Measurements from ENCODE around the gene SLC29A4.

SLC29A4 gene

GRCh38 chr7:5348134-5349004 lies 65.6 kb downstream of the SLC29A4 start:
- H3K4me3 ChIP-seq (ENCODE audit: low read length), result no peak overlapping the region
- no peak for DNase-seq (ENCODE audit: low read depth, low spot score)

GRCh38 chr7:5349005-5349380 lies 66.2 kb downstream of the SLC29A4 start:
- H3K4me3 ChIP-seq (ENCODE audit: low read length), result no peak overlapping the region
- DNase-seq (ENCODE audit: low read depth, low spot score), result no peak

GRCh38 chr7:5349437-5350173 lies 66.9 kb downstream of the SLC29A4 start:
- no peak overlapping the region for H3K4me3 ChIP-seq (ENCODE audit: low read length)
- no peak for DNase-seq (ENCODE audit: low read depth, low spot score)

GRCh38 chr7:5350174-5350463 lies 67.4 kb downstream of the SLC29A4 start:
- no peak overlapping the region for H3K4me3 ChIP-seq (ENCODE audit: low read length)
- DNase-seq (ENCODE audit: low read depth, low spot score), result no peak

GRCh38 chr7:5350600-5351385 lies 68.0 kb downstream of the SLC29A4 start:
- H3K4me3 ChIP-seq (ENCODE audit: low read length), result no peak overlapping the region

GRCh38 chr7:5351507-5352265 lies 68.9 kb downstream of the SLC29A4 start:
- DNase-seq (ENCODE audit: low read depth, low spot score), result no peak
- H3K4me3 ChIP-seq (ENCODE audit: low read length), result no peak overlapping the region

More at GRCh38 chr7:5350600-5351385, 68.0 kb downstream of the SLC29A4 start:
- DNase-seq (ENCODE audit: low read depth, low spot score), result no peak

- no peak for DNase-seq (ENCODE audit: low read depth, low spot score)
- H3K4me3 ChIP-seq (ENCODE audit: low read length), result no peak overlapping the region
These were observed 69.8 kb downstream of the SLC29A4 start for GRCh38 chr7:5352440-5353010.

- no peak for DNase-seq (ENCODE audit: low read depth, low spot score)
- no peak overlapping the region for H3K4me3 ChIP-seq (ENCODE audit: low read length)
These were observed 71.9 kb downstream of the SLC29A4 start for GRCh38 chr7:5354460-5355232.
